Measurements from ENCODE around the gene UBAC2.

Gene UBAC2

DNA sequence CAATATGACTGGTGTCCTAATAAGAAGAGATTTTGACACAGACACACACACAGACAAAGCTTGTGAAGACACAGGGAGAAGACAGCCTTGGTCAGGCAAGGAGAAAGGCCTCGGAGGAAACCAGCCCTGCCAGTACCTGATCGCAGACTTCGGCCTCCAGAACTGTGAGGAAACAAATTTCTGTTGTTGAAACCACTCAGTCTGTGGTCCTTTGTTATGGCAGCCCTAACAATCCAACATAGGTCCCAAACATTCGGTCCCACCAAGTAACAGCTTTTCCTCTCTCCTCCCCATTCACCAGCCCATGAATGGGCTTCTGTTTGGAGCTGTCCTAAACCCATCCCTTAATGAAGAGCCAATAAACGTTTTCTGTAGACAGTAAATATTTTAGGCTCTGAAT, 36.4 kb upstream of the UBAC2 start:
- Histone ChIP-seq H3K27me3 (peaks cover 3% of the 10 kb centered on the region; the same call in 1 of the 2 replicates), H3K9me3 (no peaks in the 10 kb centered on the region), H3K36me3 (no peaks in the 10 kb centered on the region), H3K4me3 (ENCODE audit: low read depth, low read length) (no peak overlapping the region), H3K4me1 (no peaks in the 10 kb centered on the region)
- DNase-seq, result no peak
- TF ChIP-seq, protein P1, sequence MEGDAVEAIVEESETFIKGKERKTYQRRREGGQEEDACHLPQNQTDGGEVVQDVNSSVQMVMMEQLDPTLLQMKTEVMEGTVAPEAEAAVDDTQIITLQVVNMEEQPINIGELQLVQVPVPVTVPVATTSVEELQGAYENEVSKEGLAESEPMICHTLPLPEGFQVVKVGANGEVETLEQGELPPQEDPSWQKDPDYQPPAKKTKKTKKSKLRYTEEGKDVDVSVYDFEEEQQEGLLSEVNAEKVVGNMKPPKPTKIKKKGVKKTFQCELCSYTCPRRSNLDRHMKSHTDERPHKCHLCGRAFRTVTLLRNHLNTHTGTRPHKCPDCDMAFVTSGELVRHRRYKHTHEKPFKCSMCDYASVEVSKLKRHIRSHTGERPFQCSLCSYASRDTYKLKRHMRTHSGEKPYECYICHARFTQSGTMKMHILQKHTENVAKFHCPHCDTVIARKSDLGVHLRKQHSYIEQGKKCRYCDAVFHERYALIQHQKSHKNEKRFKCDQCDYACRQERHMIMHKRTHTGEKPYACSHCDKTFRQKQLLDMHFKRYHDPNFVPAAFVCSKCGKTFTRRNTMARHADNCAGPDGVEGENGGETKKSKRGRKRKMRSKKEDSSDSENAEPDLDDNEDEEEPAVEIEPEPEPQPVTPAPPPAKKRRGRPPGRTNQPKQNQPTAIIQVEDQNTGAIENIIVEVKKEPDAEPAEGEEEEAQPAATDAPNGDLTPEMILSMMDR (IDR thresholded peaks at IDR 0.05; ENCODE audit: low read depth, low read length), result no peak

DNA sequence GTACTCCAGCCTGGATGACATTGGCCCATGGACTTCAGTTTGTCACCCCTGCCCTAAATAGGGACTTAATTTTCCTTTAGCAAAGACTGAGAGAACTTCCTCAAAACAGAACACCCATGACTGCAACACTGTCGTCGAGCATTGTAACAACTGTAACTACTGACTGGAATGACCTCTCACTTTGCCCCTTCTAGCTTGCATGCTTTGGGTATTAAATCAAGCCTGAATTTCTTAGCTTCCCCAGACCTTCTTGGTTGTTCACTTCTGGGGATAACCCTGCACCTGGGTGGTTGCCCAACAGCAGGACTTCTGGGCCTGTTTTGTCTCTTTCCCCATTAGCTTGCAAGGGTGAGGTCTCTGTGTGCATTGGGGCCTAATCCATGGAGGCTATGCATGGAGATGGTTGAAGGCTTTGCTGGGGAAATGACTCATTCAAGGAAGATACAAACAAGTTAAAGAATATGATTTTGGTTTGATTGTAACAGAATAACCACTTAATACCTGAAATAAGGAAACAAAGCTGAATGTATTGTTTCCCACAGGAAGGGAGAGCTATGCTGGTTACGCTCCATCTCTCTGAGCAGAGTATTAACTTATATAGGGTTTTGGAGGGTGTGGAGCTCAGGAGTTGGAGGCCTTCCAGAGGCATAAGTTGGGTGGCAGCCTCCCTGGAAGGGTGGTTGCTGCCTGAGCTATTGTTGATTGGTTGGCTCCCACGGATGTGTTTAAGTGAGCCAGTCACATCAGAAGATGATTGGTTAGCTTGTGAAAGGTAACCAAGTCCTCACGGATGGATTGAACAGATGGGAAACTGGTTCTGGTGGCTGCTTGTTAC, 34.7 kb upstream of the UBAC2 start:
- no peaks in the 10 kb centered on the region for H3K36me3 ChIP-seq
- H3K4me1 ChIP-seq, result no peaks in the 10 kb centered on the region
- TF ChIP-seq, protein P1 (IDR thresholded peaks at IDR 0.05; ENCODE audit: low read depth, low read length), result no peak
- H3K9me3 ChIP-seq, result no peaks in the 10 kb centered on the region
- no peak overlapping the region for H3K4me3 ChIP-seq (ENCODE audit: low read depth, low read length)
- no peaks in the 10 kb centered on the region for H3K27me3 ChIP-seq
- no peak for DNase-seq

DNA sequence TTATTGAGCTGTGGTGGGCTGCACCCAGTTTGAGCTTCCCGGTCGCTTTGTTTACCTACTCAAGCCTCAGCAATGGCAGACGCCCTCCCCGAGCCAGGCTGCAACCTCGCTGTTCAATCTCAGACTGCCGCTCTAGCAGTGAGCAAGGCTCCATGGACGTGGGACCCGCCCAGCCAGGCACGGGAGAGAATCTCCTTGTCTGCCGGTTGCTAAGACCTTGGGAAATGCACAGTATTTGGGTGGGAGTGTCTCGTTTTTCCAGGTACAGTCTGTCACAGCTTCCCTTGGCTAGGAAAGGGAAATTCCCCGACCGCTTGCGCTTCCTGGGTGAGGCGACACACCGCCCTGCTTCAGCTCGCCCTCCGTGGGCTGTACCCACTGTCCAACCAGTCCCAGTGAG, 27.7 kb upstream of the UBAC2 start:
- Histone ChIP-seq H3K4me3 (ENCODE audit: low read depth, low read length) (no peak overlapping the region), H3K36me3 (no peaks in the 10 kb centered on the region), H3K4me1 (no peaks in the 10 kb centered on the region), H3K27me3 (peaks cover 10% of the 10 kb centered on the region), H3K9me3 (no peaks in the 10 kb centered on the region)
- TF ChIP-seq, protein P1 (IDR thresholded peaks at IDR 0.05; ENCODE audit: low read depth, low read length), result no peak
- DNase-seq, result no peak

DNA sequence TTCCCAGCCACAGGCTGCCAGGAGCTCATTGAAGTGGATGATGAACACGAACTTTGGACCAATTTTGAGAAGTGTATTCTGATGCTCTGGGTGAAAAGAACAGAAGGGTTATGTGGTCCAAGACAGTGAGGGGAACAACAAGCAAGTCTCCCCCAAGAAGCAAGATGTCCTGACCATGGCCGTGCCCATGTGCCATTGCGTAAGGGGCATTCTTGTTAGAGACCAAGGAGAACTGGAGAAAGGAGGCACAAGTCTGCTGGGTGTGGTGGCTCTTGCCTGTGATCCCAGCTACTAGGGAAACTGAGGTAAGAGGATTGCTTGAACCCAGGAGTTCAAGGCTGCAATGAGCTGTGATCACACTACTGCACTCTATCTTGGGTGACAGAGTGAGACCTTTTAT, 27.0 kb upstream of the UBAC2 start:
- TF ChIP-seq, protein P1 (IDR thresholded peaks at IDR 0.05; ENCODE audit: low read depth, low read length), result no peak
- H3K9me3 ChIP-seq, result no peaks in the 10 kb centered on the region
- H3K4me3 ChIP-seq (ENCODE audit: low read depth, low read length), result no peak overlapping the region
- peaks cover 10% of the 10 kb centered on the region for H3K27me3 ChIP-seq
- H3K36me3 ChIP-seq, result no peaks in the 10 kb centered on the region
- no peak for DNase-seq
- H3K4me1 ChIP-seq, result no peaks in the 10 kb centered on the region

DNA sequence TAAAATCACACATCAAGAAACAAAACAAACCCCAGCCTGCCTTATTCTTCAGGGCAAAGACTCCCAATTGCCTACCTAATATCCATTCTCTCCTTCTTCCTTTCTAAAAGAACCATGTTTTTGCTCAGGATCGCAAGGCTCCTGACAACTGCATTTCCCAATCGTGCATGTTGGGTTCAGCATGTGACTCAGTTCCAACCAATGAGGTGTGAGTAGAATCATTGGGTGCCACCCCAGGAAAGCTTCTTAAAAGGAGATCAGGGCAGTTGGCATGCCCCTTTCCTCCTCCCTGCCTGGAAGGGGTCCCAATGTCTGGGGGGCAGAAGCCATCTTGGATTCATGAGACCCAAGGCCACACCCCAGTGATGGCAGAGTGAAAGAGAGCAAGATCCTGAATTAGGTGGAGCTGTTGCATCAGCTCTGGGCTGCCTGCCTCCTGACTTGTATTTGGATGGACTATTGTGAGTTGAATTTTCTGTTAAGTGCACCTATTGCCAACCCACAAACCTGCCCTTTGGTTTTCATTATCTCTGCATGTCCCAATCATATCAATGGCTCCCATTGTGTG, 26.0 kb upstream of the UBAC2 start:
- no peaks in the 10 kb centered on the region for H3K9me3 ChIP-seq
- H3K27me3 ChIP-seq, result peaks cover 10% of the 10 kb centered on the region
- TF ChIP-seq, protein P1 (IDR thresholded peaks at IDR 0.05; ENCODE audit: low read depth, low read length), result no peak
- no peak for DNase-seq
- H3K4me1 ChIP-seq, result no peaks in the 10 kb centered on the region
- no peaks in the 10 kb centered on the region for H3K36me3 ChIP-seq
- H3K4me3 ChIP-seq (ENCODE audit: low read depth, low read length), result no peak overlapping the region
